ENCODE data around the gene MACO1.

MACO1 gene

GRCh38 chr1:25544819-25545218, 114.1 kb downstream of the MACO1 start:
- DNase-seq, result peak; percentile 33

- DNase-seq, result no peak
These were observed 115.1 kb downstream of the MACO1 start for GRCh38 chr1:25545767-25546166.

- DNase-seq, result peak; percentile 15
These were observed 115.5 kb downstream of the MACO1 start for GRCh38 chr1:25546193-25546592.

GRCh38 chr1:25548601-25549000, 117.9 kb downstream of the MACO1 start:
- peak; percentile 13 for DNase-seq

- DNase-seq, result peak; percentile 93
These were observed 118.8 kb downstream of the MACO1 start for GRCh38 chr1:25549273-25550154.

All from NCI-H69 (cell line).